GM06990 (cell line): ENCODE data around the gene DHRS13.
"Not testable (repeated sequence)": the region's sequence is repeated elsewhere in the genome, so short reads cannot be mapped to it uniquely, and the experiment has no call there.

Experiments
- DNase-seq: peaks from one replicate; pipeline ENCODE4 v3.0.0-alpha.2; 2011; ENCODE audit not compliant: insufficient read length; ENCODE audit errors: extremely low read depth
- H3K27me3 ChIP-seq: replicated peaks from 2 replicates; pipeline ENCODE4 v1.6.0; 2011; ENCODE audit warnings: low read length; ENCODE audit not compliant: control insufficient read depth, insufficient read depth
- H3K36me3 ChIP-seq: 2 replicates; pipeline ENCODE4 v1.5.1; 2011; ENCODE audit warnings: low read length; ENCODE audit not compliant: control insufficient read depth, insufficient read depth
- H3K4me3 ChIP-seq: replicated peaks from 2 replicates; pipeline ENCODE4 v1.5.1; 2011; ENCODE audit warnings: low read depth, mild to moderate bottlenecking, control low read depth, low read length
- TF ChIP-seq, protein P1 (sequence below): IDR thresholded peaks from 2 replicates; pipeline ENCODE4 v1.5.1; 2011; ENCODE audit warnings: low read length, control low read depth, mild to moderate bottlenecking, inconsistent platforms; ENCODE audit not compliant: insufficient read depth, poor library complexity, severe bottlenecking

DHRS13 gene

DNA sequence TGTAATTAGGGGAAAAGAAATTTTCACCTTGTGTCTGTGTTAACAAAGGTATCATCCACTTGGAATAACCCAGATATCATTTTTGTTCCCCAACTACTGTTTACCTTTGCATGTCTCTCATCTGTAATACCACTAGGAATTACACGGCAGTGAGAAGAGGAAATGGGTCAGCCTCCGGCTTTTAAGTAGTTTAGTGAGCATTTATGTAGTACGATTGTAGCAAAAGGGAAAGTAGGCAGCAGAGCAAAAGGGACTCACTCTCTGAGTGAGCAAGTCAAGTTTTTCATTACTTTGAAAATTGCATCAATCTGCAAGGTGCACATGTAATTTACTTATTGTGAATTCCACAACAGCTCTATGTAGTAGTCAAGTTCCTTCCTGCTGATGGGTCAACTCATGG lies 37.3 kb upstream of the DHRS13 start:
- no peaks in the 10 kb centered on the region; the same call in 1 of the 2 replicates for H3K36me3 ChIP-seq
- no peak overlapping the region for H3K4me3 ChIP-seq
- DNase-seq = no peak
- TF ChIP-seq, protein P1, sequence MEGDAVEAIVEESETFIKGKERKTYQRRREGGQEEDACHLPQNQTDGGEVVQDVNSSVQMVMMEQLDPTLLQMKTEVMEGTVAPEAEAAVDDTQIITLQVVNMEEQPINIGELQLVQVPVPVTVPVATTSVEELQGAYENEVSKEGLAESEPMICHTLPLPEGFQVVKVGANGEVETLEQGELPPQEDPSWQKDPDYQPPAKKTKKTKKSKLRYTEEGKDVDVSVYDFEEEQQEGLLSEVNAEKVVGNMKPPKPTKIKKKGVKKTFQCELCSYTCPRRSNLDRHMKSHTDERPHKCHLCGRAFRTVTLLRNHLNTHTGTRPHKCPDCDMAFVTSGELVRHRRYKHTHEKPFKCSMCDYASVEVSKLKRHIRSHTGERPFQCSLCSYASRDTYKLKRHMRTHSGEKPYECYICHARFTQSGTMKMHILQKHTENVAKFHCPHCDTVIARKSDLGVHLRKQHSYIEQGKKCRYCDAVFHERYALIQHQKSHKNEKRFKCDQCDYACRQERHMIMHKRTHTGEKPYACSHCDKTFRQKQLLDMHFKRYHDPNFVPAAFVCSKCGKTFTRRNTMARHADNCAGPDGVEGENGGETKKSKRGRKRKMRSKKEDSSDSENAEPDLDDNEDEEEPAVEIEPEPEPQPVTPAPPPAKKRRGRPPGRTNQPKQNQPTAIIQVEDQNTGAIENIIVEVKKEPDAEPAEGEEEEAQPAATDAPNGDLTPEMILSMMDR = no peak
- no peaks in the 10 kb centered on the region for H3K27me3 ChIP-seq

DNA sequence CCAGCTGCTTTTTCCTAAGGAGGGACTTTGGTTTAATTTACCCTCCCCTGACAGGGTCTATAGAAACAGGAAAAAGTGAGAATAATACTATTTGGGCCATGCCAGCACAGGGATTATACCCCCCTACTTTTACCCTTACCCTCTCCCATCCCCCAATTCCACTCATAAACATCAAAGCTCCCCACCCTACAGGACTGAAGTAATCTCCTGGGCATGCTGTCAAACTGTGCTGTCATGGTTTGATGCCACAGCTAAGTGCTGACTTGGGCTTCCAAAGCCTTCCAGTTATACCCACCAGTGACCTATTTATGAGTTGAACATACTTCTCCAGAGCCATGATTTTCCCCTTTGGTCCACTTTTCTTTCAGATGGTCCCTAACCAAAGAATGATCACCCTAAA lies 35.7 kb upstream of the DHRS13 start:
- DNase-seq = no peak
- TF ChIP-seq, protein P1 = no peak
- H3K36me3 ChIP-seq = no peaks in the 10 kb centered on the region; the same call in 1 of the 2 replicates

DNA sequence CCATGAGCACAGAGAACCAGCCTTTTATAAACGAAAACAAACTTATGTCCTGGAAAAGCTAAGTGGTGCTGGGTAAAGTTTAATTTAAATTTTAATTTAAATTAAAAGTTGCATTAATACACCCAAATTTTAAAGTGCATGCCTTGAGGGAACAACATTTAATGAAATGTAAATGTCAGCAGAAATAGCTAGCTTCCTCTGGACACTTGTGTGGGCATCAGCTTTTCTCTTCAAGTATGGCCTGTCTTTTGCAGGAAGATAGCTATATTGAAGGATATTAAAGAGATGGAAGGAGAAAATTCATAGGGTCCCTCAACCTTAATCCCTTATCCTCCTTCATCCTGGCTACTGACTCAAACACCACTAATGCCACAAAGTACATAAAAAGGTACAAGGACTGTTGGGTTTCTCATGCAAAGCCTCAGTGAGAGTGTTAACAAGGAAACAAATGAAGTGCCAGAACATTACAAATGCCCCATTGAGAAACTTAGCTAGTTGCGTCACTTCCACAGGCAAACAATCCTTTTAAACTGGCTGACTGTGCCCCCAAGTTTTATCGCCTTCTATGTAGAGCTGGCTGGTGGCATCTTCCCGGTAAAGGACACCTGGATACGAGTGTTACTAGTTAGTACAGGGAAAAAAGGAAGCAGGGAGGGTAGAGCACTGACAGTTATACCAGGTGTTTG lies 34.3 kb upstream of the DHRS13 start:
- peaks cover under 1% of the 10 kb centered on the region; the same call in 1 of the 2 replicates for H3K36me3 ChIP-seq
- TF ChIP-seq, protein P1 = no peak
- no peak for DNase-seq
- no peak overlapping the region for H3K4me3 ChIP-seq
- no peaks in the 10 kb centered on the region for H3K27me3 ChIP-seq

More for the DNA sequence above, 35.7 kb upstream of the DHRS13 start:
- H3K27me3 ChIP-seq = no peaks in the 10 kb centered on the region
- no peak overlapping the region for H3K4me3 ChIP-seq

DNA sequence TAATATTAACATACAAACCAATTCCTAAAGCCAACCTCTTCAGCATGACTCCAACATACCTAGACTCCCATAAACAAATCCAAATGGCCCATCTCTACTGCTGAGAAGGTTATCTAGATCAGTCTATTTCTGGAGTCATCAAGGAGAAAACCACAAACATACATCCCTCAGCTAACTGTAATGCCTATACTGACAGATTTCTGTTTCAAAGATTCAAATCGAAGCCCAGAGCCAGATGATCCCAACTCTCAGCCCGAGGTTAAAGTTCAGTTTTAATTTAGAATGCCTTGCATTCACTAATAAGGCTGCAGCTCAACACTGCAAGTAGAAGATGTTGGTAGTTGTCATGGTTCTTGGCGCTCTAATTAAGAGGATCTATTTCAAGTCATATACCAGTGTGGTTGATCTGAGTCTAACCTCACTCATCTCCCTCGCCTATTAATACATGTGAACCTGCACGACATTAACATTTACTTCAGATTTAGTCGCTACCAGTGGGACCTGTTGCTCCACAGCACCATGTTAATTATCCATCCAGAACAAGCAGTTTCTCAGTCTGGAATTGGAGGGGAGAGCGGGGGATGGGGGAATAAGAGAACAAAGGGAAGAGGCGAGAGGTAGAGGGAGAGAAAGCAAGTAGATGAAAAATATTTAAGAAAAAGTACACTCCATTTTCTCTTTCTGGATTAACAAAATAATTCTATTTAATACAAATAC lies 33.0 kb upstream of the DHRS13 start:
- TF ChIP-seq, protein P1 = no peak
- H3K36me3 ChIP-seq = peaks cover 1% of the 10 kb centered on the region; the same call in 1 of the 2 replicates
- no peaks in the 10 kb centered on the region for H3K27me3 ChIP-seq
- DNase-seq = no peak
- H3K4me3 ChIP-seq = no peak overlapping the region

DNA sequence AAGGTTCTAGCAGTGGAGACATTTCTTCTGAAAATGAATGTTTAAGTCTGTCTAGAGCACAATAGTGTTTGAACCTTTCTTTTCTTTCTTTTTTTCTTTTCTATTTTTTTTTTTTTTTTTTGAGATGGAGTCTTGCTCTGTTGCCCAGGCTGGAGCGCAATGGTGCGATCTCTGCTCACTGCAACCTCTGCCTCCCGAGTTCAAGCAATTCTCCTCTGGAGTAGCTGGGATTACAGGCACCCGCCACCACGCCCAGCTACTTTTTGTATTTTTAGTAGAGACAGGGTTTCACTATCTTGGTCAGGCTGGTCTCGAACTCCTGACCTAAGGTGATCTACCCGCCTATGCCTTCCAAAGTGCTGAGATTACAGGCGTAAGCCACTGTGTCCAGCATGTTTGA lies 31.6 kb upstream of the DHRS13 start:
- not testable (repeated sequence) for DNase-seq, H3K27me3 ChIP-seq, H3K36me3 ChIP-seq, H3K4me3 ChIP-seq

DNA sequence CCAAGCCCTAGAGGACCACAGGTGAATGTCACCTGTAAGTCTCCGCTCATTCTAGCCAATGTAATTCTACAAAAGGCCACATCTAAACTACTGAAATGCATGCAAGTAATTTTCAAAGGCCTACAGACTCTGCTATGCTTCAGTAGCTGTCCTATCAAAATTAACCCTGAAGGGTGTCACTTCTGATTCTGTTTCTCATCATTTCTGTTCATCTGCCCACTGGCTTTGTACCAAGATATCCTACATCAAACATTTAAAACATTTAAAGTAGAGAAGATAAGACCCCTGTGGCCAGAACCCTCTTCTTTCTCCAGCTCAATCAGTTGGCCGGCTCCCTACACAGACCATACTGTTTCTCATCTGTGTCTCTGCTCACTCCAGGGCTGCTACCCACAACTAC lies 26.9 kb upstream of the DHRS13 start:
- DNase-seq = no peak
- TF ChIP-seq, protein P1 = no peak
- Histone ChIP-seq H3K27me3 (no peaks in the 10 kb centered on the region), H3K36me3 (peaks cover 4% of the 10 kb centered on the region), H3K4me3 (no peak overlapping the region)
